K562 (cell line): ENCODE data around the gene COQ3. TPM values are rescaled to one million over a fixed set of nuclear protein-coding genes. Genes with fewer than 3 reads are reported as not detected.

Source experiments
- DPF2 ChIP-seq: fragments of 450-650 bp; IDR thresholded peaks from 2 replicates; pipeline ENCODE4 v1.6.1; 2016
- FOS ChIP-seq: IDR thresholded peaks from 3 replicates; pipeline ENCODE4 v1.6.1; 2011; ENCODE audit not compliant: insufficient read length; ENCODE audit errors: extremely low read depth
- GTF2F1 ChIP-seq: IDR thresholded peaks from 2 replicates; pipeline ENCODE4 v1.6.1; 2011; ENCODE audit warnings: low read depth, low read length, improper control_type of control experiment
- KAT8 ChIP-seq: fragments of 450-650 bp; IDR thresholded peaks from 2 replicates; pipeline ENCODE4 v1.6.1; 2016; ENCODE audit warnings: low read depth, mild to moderate bottlenecking
- LCOR ChIP-seq: sonication (generic); formaldehyde crosslinking; IDR thresholded peaks from 2 replicates; pipeline ENCODE4 v1.8.0; 2022; ENCODE audit warnings: mild to moderate bottlenecking, missing genetic modification reagents
- NR4A1 ChIP-seq, 2 experiments: fragments of 250-450 bp in 1 of 2; fragments of 450-650 bp in 1 of 2; sonication (Bioruptor Pico) in 1 of 2; IDR thresholded peaks; 2 replicates each; pipeline versions ENCODE4 v1.4.0 to v1.6.1; 2016 to 2020; ENCODE audit warnings: mild to moderate bottlenecking in 2 of 2, missing compliant biosample characterization in 1 of 2, missing genetic modification characterization in 1 of 2, moderate library complexity in 1 of 2
- POLR2G ChIP-seq: fragments of 200-400 bp; formaldehyde crosslinking; IDR thresholded peaks from 2 replicates; pipeline ENCODE4 v1.6.1; 2017; ENCODE audit warnings: low read depth, mild to moderate bottlenecking, antibody characterized with exemption, low read length, moderate library complexity
- RBM17 ChIP-seq: fragments of 200-400 bp; formaldehyde crosslinking; IDR thresholded peaks from 2 replicates; pipeline ENCODE4 v1.6.1; 2017; ENCODE audit warnings: low read depth, mild to moderate bottlenecking, low read length, borderline replicate concordance
- SAFB ChIP-seq: fragments of 200-400 bp; formaldehyde crosslinking; IDR thresholded peaks from 2 replicates; pipeline ENCODE4 v1.6.1; 2017; ENCODE audit warnings: low read depth, low read length, borderline replicate concordance
- SRSF9 ChIP-seq: fragments of 200-400 bp; formaldehyde crosslinking; IDR thresholded peaks from 2 replicates; pipeline ENCODE4 v1.6.1; 2017; ENCODE audit warnings: low read depth, low read length, borderline replicate concordance
- TEAD2 ChIP-seq: fragments of 450-650 bp; IDR thresholded peaks from 2 replicates; pipeline ENCODE4 v1.6.1; 2016; ENCODE audit warnings: missing genetic modification characterization, control low read depth, missing compliant biosample characterization
- ZNF140 ChIP-seq: fragments of 250-450 bp; sonication (Bioruptor Pico); IDR thresholded peaks from 2 replicates; pipeline ENCODE4 v1.8.0; 2021; ENCODE audit warnings: moderate library complexity, mild to moderate bottlenecking, inconsistent platforms
- polyA plus RNA-seq, 8 experiments: library from polyadenylated mRNA; depleted of rRNA in 4 of 8; stranded (reverse) in 5 of 8; unstranded in 3 of 8; fragments of >200 nt; fragmentation: Nextera tagmentation in 2 of 8; fragmentation: Illumina TruSeq in 1 of 8; extraction: Ambion mirVana in 2 of 8; extraction: Trizol in 1 of 8; gene quantifications; 2 replicates each; pipeline versions ENCODE4 v1.2.1 to v1.2.3, GENCODE V29; 2011 to 2014; ENCODE audit warnings: inconsistent platforms in 1 of 8, missing spikeins in 1 of 8
- total RNA-seq, 7 experiments: library from RNA; depleted of rRNA in 6 of 7; stranded (reverse); fragments of >200 nt in 6 of 7; fragmentation: Illumina TruSeq in 2 of 7; extraction: Trizol in 2 of 7; gene quantifications; 2 replicates each; pipeline versions ENCODE4 v1.2.1 to v1.2.3, GENCODE V29; 2011 to 2021; ENCODE audit warnings: low replicate concordance in 1 of 7

COQ3 gene
- total and polyA plus RNA-seq, 9 of the 15 experiments (the other 6 are each of a cell fraction or from before 2014, with no cell fraction given) = 16.9 to 137 (median 33.9) TPM

DNA sequence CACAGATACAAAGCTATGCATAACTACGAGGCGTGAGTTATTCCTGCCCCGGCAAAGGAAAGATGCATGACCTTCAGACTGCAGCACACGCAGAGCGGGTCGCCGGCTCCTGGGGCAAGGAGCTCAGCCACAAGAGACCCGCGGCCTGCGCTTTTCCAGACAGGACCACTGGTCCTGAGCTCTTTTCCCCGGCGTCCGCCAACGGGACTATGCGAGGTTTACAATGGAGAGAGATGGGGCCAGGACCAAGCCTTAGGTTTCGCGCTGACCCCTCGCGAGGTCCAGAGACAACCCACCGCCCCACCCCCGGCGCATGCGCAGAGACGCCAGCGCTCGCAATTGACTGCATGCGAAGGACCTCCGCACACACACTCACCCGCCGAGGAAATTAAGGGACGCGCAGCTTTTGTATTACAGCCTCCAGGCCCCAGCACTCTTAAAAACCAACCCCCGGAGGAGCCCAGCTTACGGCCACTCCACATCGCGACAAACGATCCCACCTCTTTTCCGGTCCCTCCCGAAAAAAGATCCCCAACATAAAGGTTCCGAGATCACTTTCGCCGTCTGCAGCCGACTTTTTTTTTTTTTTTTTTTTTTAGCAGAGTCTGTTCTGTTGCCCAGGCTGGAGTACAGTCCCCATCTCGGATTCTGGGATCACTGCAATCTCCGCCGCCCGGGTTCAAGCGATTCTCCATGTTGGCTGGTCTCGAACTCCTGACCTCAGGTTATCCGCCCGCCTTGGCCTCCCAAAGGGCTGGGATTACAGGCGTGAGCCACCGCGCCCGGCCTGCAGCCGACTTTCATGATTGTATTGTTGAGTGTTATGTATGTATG, at the start of gene COQ3 (continued):
- TF ChIP-seq DPF2 (0 out of 2 replicates have a peak, but pooled peaks have one; percentile 50), NR4A1 (CRISPR knock-in tag; IDR thresholded peaks at IDR 0.05) (0 out of 2 replicates have a peak, but pooled peaks have one; percentile 53), NR4A1 (tag; IDR thresholded peaks at IDR 0.05) (no peak), SAFB (no peak), TEAD2 (no peak), ZNF140 (no peak), KAT8 (no peak), LCOR (CRISPR knock-in tag) (no peak), SRSF9 (no peak), POLR2G (peak; percentile 87), FOS (no peak), RBM17 (no peak), GTF2F1 (no peak)
